Measurements from ENCODE around the gene GIPR.
A peak's percentile ranks its signal among the peaks of the same experiment; 100 is the strongest.

The GIPR gene

DNA sequence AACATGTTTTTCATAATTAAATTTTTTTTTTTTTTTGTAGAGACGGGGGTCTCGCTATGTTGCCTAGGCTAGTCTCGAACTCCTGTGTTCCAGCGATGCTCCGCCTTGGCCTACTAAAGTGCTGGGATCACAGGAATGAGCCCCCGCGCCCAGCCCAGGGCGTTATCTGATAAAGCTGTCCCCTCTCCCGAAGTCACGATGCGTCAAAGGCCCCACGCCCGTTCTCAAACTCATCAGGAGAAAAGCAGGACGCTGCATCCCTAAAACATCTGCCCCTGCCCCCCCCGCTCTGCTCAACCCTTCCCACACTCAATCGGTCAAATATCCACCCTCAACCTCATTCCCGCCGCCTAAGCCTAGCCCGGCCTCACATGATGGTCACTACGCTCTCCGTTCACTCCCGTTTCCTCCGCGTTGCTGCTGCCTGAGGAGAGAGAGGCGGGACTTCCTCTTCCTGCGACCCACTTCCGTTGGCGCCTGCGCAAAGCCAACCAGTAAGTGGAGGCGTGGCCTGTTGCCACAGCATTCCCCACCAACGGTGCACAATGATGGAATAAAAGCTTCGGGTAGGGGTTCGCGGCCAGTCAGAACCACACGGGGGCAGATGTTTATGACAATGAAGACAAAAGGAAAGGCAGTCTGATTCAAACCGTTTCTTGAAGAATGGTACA is 23.6 kb downstream of the GIPR start, which contains the start of gene SNRPD2 (continued):
- TF ChIP-seq WT1 (tag by site-specific recombination; IDR thresholded peaks at IDR 0.05) = peak; percentile 58; the same call in 1 of the 2 replicates

GRCh38 chr19:45692187-45693105 is 24.4 kb downstream of the GIPR start, which contains the start of gene QPCTL:
Gene QPCTL, plus strand, starts transcription at chr19:45692666. Its CDS starts 38 bp downstream, at chr19:45692704.
- Histone ChIP-seq H3K4me1 (ENCODE audit: control insufficient read depth, insufficient read depth, low read length) (no peaks in the 10 kb centered on the region; the same call in 1 of the 2 replicates), H3K9me3 (ENCODE audit: control insufficient read depth, insufficient read depth, low read depth, low read length) (no peaks in the 10 kb centered on the region), H3K27ac (ENCODE audit: extremely low read depth, low read depth, low read length) (peak within 1 kb of the TSS; percentile 93), H3K36me3 (ENCODE audit: control insufficient read depth in 2 of 2, insufficient read depth in 1 of 2, low read length in 2 of 2) (peaks cover 36 to 52% of the 10 kb centered on the region in 2 experiments), H3K4me3 (ENCODE audit: low read depth, low read length) (peak within 1 kb of the TSS; percentile 82)
- ChIA-PET CTCF (interaction anchor here (0.5 to 9.8 kb wide), 32 partner anchors 9 to 1457 kb away, joined by 3 to 121 read pairs (median 6); partner anchors contain the start of genes FBXO46 and SIX5), POLR2A (interaction anchor here (0.5 to 9.9 kb wide), 33 partner anchors 8 to 601 kb away, joined by 3 to 111 read pairs (median 5); partner anchors contain the start of genes CCDC61, DMPK, DMWD and FBXO46)
- peak; percentile 49 for TF ChIP-seq KLF17 (tag by site-specific recombination; IDR thresholded peaks at IDR 0.05)
- no peak for TF ChIP-seq GLI2 (tag by site-specific recombination; IDR thresholded peaks at IDR 0.05; ENCODE audit: borderline replicate concordance, low read depth)
- peak; percentile 70 for TF ChIP-seq ZNF677 (tag by site-specific recombination; IDR thresholded peaks at IDR 0.05)
- no peak for TF ChIP-seq AEBP2 (tag by site-specific recombination; IDR thresholded peaks at IDR 0.05; ENCODE audit: borderline replicate concordance)
- peak; percentile 89 for TF ChIP-seq ZBTB17 (tag by site-specific recombination; IDR thresholded peaks at IDR 0.05)
- TF ChIP-seq ZNF394 (tag by site-specific recombination; IDR thresholded peaks at IDR 0.05; ENCODE audit: borderline replicate concordance) = peak; percentile 36; the same call in 1 of the 2 replicates
- 0 out of 2 replicates have a peak, but pooled peaks have one; percentile 34 for TF ChIP-seq BCL11A (tag by site-specific recombination; IDR thresholded peaks at IDR 0.05; ENCODE audit: low read depth)
- TF ChIP-seq, protein P1, sequence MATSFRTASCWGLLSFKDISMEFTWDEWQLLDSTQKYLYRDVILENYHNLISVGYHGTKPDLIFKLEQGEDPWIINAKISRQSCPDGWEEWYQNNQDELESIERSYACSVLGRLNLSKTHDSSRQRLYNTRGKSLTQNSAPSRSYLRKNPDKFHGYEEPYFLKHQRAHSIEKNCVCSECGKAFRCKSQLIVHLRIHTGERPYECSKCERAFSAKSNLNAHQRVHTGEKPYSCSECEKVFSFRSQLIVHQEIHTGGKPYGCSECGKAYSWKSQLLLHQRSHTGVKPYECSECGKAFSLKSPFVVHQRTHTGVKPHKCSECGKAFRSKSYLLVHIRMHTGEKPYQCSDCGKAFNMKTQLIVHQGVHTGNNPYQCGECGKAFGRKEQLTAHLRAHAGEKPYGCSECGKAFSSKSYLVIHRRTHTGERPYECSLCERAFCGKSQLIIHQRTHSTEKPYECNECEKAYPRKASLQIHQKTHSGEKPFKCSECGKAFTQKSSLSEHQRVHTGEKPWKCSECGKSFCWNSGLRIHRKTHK (tag by site-specific recombination; IDR thresholded peaks at IDR 0.05) = no peak
- TF ChIP-seq MYNN (tag by site-specific recombination; IDR thresholded peaks at IDR 0.05; ENCODE audit: borderline replicate concordance) = no peak
- peak; percentile 44 for TF ChIP-seq ZBTB21 (tag by site-specific recombination; IDR thresholded peaks at IDR 0.05)
- peak; percentile 89 for TF ChIP-seq ZNF692 (tag by site-specific recombination; IDR thresholded peaks at IDR 0.05)
- TF ChIP-seq SCRT1 (tag by site-specific recombination; IDR thresholded peaks at IDR 0.05; ENCODE audit: borderline replicate concordance) = 0 out of 2 replicates have a peak, but pooled peaks have one; percentile 13
- TF ChIP-seq ZIC2 (tag by site-specific recombination; IDR thresholded peaks at IDR 0.05) = peak; percentile 94
- TF ChIP-seq, protein P2, sequence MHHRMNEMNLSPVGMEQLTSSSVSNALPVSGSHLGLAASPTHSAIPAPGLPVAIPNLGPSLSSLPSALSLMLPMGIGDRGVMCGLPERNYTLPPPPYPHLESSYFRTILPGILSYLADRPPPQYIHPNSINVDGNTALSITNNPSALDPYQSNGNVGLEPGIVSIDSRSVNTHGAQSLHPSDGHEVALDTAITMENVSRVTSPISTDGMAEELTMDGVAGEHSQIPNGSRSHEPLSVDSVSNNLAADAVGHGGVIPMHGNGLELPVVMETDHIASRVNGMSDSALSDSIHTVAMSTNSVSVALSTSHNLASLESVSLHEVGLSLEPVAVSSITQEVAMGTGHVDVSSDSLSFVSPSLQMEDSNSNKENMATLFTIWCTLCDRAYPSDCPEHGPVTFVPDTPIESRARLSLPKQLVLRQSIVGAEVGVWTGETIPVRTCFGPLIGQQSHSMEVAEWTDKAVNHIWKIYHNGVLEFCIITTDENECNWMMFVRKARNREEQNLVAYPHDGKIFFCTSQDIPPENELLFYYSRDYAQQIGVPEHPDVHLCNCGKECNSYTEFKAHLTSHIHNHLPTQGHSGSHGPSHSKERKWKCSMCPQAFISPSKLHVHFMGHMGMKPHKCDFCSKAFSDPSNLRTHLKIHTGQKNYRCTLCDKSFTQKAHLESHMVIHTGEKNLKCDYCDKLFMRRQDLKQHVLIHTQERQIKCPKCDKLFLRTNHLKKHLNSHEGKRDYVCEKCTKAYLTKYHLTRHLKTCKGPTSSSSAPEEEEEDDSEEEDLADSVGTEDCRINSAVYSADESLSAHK (tag by site-specific recombination; IDR thresholded peaks at IDR 0.05) = 0 out of 2 replicates have a peak, but pooled peaks have one; percentile 23
- TF ChIP-seq REPIN1 (tag by site-specific recombination; IDR thresholded peaks at IDR 0.05; ENCODE audit: low read depth) = no peak
- TF ChIP-seq ZNF530 (tag by site-specific recombination; IDR thresholded peaks at IDR 0.05; ENCODE audit: low read depth) = no peak
- TF ChIP-seq, protein P3, sequence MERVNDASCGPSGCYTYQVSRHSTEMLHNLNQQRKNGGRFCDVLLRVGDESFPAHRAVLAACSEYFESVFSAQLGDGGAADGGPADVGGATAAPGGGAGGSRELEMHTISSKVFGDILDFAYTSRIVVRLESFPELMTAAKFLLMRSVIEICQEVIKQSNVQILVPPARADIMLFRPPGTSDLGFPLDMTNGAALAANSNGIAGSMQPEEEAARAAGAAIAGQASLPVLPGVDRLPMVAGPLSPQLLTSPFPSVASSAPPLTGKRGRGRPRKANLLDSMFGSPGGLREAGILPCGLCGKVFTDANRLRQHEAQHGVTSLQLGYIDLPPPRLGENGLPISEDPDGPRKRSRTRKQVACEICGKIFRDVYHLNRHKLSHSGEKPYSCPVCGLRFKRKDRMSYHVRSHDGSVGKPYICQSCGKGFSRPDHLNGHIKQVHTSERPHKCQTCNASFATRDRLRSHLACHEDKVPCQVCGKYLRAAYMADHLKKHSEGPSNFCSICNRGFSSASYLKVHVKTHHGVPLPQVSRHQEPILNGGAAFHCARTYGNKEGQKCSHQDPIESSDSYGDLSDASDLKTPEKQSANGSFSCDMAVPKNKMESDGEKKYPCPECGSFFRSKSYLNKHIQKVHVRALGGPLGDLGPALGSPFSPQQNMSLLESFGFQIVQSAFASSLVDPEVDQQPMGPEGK (tag by site-specific recombination; IDR thresholded peaks at IDR 0.05) = peak; percentile 88
- peak; percentile 44 for TF ChIP-seq KLF9 (tag by site-specific recombination; IDR thresholded peaks at IDR 0.05; ENCODE audit: low read depth)
- no peak for TF ChIP-seq ZNF155 (tag by site-specific recombination; IDR thresholded peaks at IDR 0.05)
- TF ChIP-seq ZNF202 (tag by site-specific recombination; IDR thresholded peaks at IDR 0.05; ENCODE audit: borderline replicate concordance) = no peak
- TF ChIP-seq ZNF10 (tag by site-specific recombination; IDR thresholded peaks at IDR 0.05) = 0 out of 2 replicates have a peak, but pooled peaks have one; percentile 18
